AG04450 (cell line): Measurements from ENCODE around the gene OR2Y1. TPM values are rescaled to one million over a fixed set of nuclear protein-coding genes. Genes with fewer than 3 reads are reported as not detected.
"Not testable (repeated sequence)": the region's sequence is repeated elsewhere in the genome, so short reads cannot be mapped to it uniquely, and the experiment has no call there.

Experiments used
- CTCF ChIA-PET: fragments of 300-600, 350-600 bp; formaldehyde crosslinking; extraction: SDS; loops from one replicate; lab custom pipeline; 2022; ENCODE audit warnings: antibody characterized with exemption, inconsistent platforms; lab: Charles Lee
- POLR2A ChIA-PET: fragments of 350-600 bp; formaldehyde crosslinking; extraction: SDS; loops from one replicate; lab custom pipeline; 2021; ENCODE audit warnings: antibody characterized with exemption, inconsistent platforms; lab: Yijun Ruan, JAX
- DNase-seq: peaks from one replicate; pipeline ENCODE4 v3.0.0-alpha.2; 2011; ENCODE audit warnings: low read depth, low spot score
- H3K27ac ChIP-seq: one replicate; pipeline ENCODE4 v1.5.1; 2012; ENCODE audit warnings: low read depth, low read length, control low read depth
- H3K27me3 ChIP-seq: one replicate; pipeline ENCODE4 v1.6.0; 2012; ENCODE audit warnings: low read length; ENCODE audit not compliant: control insufficient read depth, insufficient read depth
- H3K4me3 ChIP-seq: 2 replicates; pipeline ENCODE4 v1.5.1; 2011; ENCODE audit warnings: mild to moderate bottlenecking, low read depth, low read length, control low read depth
- H3K9me3 ChIP-seq: 2 replicates; pipeline ENCODE4 v1.5.1; 2012; ENCODE audit warnings: low read length; ENCODE audit not compliant: control insufficient read depth, insufficient read depth
- polyA minus RNA-seq: library from RNA; depleted of rRNA, polyadenylated mRNA; stranded (reverse); fragments of >200 nt; gene quantifications from 2 replicates; pipeline ENCODE4 v1.2.3, GENCODE V29; 2011; rRNA and poly(A)+ RNA removed
- polyA plus RNA-seq: library from polyadenylated mRNA; depleted of rRNA; stranded (reverse); fragments of >200 nt; gene quantifications from 2 replicates; pipeline ENCODE4 v1.2.3, GENCODE V29; 2011; rRNA removed
- TF ChIP-seq, protein P1 (sequence below): IDR thresholded peaks from 2 replicates; pipeline ENCODE4 v1.5.1; 2011; ENCODE audit warnings: low read depth, low read length, control low read depth, inconsistent platforms

OR2Y1 gene, protein sequence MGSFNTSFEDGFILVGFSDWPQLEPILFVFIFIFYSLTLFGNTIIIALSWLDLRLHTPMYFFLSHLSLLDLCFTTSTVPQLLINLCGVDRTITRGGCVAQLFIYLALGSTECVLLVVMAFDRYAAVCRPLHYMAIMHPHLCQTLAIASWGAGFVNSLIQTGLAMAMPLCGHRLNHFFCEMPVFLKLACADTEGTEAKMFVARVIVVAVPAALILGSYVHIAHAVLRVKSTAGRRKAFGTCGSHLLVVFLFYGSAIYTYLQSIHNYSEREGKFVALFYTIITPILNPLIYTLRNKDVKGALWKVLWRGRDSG
- polyA plus RNA-seq = not detected in 2 replicates
- polyA minus RNA-seq = not detected in 2 replicates

DNA sequence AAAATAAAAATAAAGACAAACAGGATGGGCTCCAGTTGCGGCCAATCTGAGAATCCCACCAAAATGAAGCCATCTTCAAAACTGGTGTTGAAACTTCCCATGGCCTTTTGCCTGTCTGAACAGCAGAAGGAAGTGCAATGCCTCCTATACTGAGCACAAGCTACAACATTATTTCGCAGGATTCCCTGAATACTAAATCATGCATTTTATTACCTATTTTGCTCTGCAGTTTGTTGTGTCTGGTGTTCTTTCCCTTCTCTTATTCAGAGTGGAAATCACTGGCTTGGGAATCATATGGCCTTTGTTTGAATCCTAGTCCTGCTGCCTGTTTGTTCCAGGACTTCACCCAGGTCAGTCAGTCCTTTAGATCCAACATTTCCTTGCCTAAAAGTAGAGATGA, at the start of gene OR2Y1:
Gene OR2Y1, minus strand, starts transcription at position 101 of the 400 bp plus-strand sequence. Its CDS starts 0 bp downstream, at position 101.
- Histone ChIP-seq H3K9me3 (no peaks in the 10 kb centered on the region; the same call in 1 of the 2 replicates), H3K27me3 (no peaks in the 10 kb centered on the region), H3K4me3 (no peak within 1 kb of the TSS), H3K27ac (no peak within 1 kb of the TSS)
- ChIA-PET POLR2A (no interaction called here), CTCF (interaction anchor here (1.3 to 1.5 kb wide), 2 partner anchors 21 to 128 kb away, joined by 3 to 5 read pairs; no protein-coding TSS in a partner anchor)
- TF ChIP-seq, protein P1, sequence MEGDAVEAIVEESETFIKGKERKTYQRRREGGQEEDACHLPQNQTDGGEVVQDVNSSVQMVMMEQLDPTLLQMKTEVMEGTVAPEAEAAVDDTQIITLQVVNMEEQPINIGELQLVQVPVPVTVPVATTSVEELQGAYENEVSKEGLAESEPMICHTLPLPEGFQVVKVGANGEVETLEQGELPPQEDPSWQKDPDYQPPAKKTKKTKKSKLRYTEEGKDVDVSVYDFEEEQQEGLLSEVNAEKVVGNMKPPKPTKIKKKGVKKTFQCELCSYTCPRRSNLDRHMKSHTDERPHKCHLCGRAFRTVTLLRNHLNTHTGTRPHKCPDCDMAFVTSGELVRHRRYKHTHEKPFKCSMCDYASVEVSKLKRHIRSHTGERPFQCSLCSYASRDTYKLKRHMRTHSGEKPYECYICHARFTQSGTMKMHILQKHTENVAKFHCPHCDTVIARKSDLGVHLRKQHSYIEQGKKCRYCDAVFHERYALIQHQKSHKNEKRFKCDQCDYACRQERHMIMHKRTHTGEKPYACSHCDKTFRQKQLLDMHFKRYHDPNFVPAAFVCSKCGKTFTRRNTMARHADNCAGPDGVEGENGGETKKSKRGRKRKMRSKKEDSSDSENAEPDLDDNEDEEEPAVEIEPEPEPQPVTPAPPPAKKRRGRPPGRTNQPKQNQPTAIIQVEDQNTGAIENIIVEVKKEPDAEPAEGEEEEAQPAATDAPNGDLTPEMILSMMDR = no peak
- no peak for DNase-seq

DNA sequence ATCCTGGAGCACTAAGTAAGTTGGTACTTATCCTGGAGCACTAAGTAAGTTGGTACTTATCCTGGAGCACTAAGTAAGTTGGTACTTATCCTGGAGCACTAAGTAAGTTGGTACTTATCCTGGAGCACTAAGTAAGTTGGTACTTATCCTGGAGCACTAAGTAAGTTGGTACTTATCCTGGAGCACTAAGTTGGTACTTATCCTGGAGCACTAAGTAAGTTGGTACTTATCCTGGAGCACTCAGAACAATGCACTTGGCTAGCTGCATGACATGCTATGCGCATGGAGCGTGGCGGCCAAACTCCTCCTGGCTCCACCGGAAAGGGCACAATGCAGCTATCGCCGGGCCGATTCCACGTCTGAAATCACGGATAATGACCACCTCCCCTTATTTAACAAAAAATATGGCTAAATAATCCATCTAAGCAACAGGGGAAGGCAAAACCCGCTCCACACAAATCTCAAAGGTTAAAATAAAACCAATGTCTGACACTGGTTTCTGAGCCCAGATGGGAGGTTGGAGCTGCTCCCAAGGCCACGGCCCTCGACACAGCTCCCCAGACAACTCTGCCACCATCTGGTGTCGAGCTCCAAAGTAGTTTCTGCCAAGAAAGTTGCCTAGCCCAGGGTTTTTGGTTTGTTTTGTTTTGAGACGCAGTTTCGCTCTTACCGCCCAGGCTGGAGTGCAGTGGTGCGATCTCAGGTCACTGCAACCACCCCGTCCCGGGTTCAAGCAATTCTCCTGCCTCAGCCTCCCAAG, 49.0 kb upstream of the OR2Y1 start:
- DNase-seq, H3K27ac ChIP-seq, H3K4me3 ChIP-seq, H3K27me3 ChIP-seq, CTCF ChIA-PET: not testable (repeated sequence)
- H3K9me3 ChIP-seq = peaks cover 10% of the 10 kb centered on the region; the same call in 1 of the 2 replicates
- POLR2A ChIA-PET = interaction anchor here (1.8 kb wide), 1 partner anchor 13 kb away, joined by 9 read pairs; the partner anchor contains the start of gene MGAT1

DNA sequence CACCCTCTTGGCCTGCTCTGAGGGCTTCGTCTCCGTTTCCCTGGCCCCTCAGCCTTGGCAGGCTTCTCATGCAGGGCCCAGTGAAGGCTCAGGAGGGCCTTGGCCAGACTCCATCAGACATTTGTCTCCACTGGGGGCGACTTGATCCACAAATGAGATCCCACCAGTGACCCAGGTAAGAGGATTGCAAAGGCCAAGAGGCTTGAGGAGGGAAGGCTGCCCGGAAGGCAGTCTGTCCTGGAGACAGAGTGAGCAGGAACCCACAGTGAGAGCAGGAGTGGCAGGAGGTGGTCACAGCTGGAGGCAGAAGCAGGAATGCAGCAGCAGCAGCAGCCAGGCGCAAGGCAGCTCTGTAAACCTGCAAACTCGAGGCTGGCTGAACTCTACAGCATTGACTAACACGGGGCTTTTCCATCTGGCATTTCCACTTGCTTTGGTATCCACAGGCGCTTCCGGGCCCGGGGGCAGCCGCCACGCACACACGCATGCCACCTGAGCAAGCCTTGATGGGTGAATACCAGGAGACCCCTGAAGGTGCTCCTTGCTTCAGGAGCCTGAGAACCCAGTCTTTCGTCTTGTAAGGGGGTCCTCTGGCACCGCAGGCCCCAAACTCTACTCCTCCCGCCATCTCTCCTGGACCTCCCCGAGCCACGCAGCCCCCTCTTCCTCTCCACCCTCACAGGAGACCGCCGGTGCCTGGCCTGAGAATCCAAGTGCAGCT, 48.0 kb upstream of the OR2Y1 start:
- CTCF ChIA-PET = no interaction called here
- H3K9me3 ChIP-seq = peaks cover 10% of the 10 kb centered on the region; the same call in 1 of the 2 replicates
- POLR2A ChIA-PET = interaction anchor here (0.6 to 1.8 kb wide), 3 partner anchors 10 to 22 kb away, joined by 4 to 9 read pairs (median 6); partner anchors contain the start of gene MGAT1
- no peak for DNase-seq
- no peaks in the 10 kb centered on the region for H3K27me3 ChIP-seq
- TF ChIP-seq, protein P1 = no peak
- H3K27ac ChIP-seq = peak overlapping the region; percentile 73
- H3K4me3 ChIP-seq = no peak overlapping the region

DNA sequence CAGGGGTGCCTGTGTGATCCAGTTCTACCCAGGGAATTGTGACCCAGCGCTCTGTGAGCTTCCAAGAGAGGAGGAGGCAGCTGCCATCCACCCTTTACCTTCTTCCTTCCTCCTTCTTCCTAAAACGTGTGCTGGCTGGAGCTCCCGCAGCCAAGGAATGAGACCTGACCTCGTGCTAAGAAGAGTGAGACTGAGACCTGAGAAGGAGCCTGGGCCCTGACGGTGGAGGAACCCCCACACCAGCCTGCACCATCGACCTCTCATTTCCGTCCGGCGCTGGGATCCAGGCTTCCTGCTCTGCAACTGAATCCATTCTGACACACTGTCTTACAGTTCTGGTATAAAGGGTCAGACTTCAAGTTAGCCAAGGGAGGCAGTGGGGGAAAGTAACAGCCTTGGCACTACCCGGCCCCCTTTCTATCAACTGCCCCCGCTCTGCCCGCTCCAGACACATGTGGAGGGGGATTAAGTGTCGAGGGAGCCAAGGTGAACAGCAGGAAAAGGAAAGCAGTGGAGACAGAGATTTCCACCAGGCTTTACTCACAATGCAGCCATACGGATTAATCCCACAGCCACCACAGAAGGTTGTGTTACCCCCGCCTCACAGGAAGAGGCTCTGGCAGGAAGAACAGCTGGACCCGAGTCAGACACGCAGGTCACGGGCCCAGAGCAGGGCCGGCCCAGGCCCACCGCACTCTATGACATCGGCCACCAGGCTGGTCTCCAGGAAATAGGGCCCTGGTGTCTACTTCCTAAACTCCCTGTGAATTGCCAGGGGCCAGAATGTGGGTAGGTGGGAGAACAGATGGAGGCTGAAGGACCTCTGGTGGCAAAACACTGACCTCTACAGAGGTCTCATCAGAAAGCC, 46.9 kb upstream of the OR2Y1 start:
- DNase-seq = no peak
- TF ChIP-seq, protein P1 = no peak
- Histone ChIP-seq H3K27ac (peak overlapping the region; percentile 99), H3K4me3 (no peak overlapping the region), H3K27me3 (no peaks in the 10 kb centered on the region), H3K9me3 (peaks cover under 1% of the 10 kb centered on the region; the same call in 1 of the 2 replicates)
- ChIA-PET CTCF (no interaction called here), POLR2A (interaction anchor here (0.9 to 2.9 kb wide), 9 partner anchors 11 to 474 kb away, joined by 3 to 20 read pairs (median 7); partner anchors contain the start of genes MGAT1, TRIM52 and ZFP62)
